PC-3 (cell line): ENCODE data around the gene MANSC4. TPM values are rescaled to one million over a fixed set of nuclear protein-coding genes. Genes with fewer than 3 reads are reported as not detected.
A peak's percentile ranks its signal among the peaks of the same experiment; 100 is the strongest.

ENCODE experiments used
- ATAC-seq: fragments of 200-7000 bp; cut with Tn5 transposase; 2 replicates; pipeline ENCODE4 v1.9.1; 2020; ENCODE audit warnings: mild to moderate bottlenecking, moderate library complexity
- BruUV-seq: library from RNA; stranded (reverse); fragments of 400-500 nt; replicated peaks from 2 replicates; lab custom pipeline; 2021; lab: Mats Ljungman, UMichigan
- CTCF ChIA-PET: fragments of 300-600 bp; sonication (Branson Sonifier 250); formaldehyde crosslinking; loops from one replicate; lab custom pipeline; 2022; ENCODE audit warnings: antibody characterized with exemption; lab: Charles Lee
- POLR2A ChIA-PET: fragments of 300-600 bp; sonication (Branson Sonifier 250); formaldehyde crosslinking; loops from one replicate; lab custom pipeline; 2022; ENCODE audit warnings: antibody characterized with exemption; ENCODE audit not compliant: unreplicated experiment; lab: Charles Lee
- DNase-seq: peaks from one replicate; pipeline ENCODE4 v3.0.0-alpha.2; 2015
- H2AFZ ChIP-seq: fragments of 300-600 bp; sonication (generic); 2 replicates; pipeline ENCODE4 v1.6.0; 2016; ENCODE audit warnings: antibody characterized with exemption, low read length
- H3F3A ChIP-seq: fragments of 300-600 bp; sonication (generic); one replicate; pipeline ENCODE4 v1.6.0; 2017; ENCODE audit warnings: antibody characterized with exemption, low read length, control low read depth, mild to moderate bottlenecking; ENCODE audit not compliant: unreplicated experiment
- H3K27ac ChIP-seq: fragments of 300-600 bp; sonication (generic); 2 replicates; pipeline ENCODE4 v1.5.1; 2016; ENCODE audit warnings: mild to moderate bottlenecking, low read length
- H3K27me3 ChIP-seq: fragments of 300-600 bp; sonication (generic); 2 replicates; pipeline ENCODE4 v1.6.1; 2016; ENCODE audit warnings: low read length, mixed read lengths
- H3K36me3 ChIP-seq: fragments of 300-600 bp; sonication (generic); 2 replicates; pipeline ENCODE4 v1.6.1; 2016; ENCODE audit warnings: low read depth, mixed run types, low read length, mixed read lengths
- H3K4me1 ChIP-seq: fragments of 300-600 bp; sonication (generic); 2 replicates; pipeline ENCODE4 v1.5.1; 2016; ENCODE audit warnings: low read length; ENCODE audit not compliant: insufficient read depth
- H3K4me2 ChIP-seq: fragments of 300-600 bp; sonication (generic); 2 replicates; pipeline ENCODE4 v1.6.0; 2016; ENCODE audit warnings: low read length
- H3K4me3 ChIP-seq: fragments of 300-600 bp; sonication (generic); 2 replicates; pipeline ENCODE4 v1.5.1; 2016; ENCODE audit warnings: mild to moderate bottlenecking, low read length, mixed read lengths
- H3K79me2 ChIP-seq: fragments of 300-600 bp; sonication (generic); 2 replicates; pipeline ENCODE4 v1.6.1; 2017; ENCODE audit warnings: low read length, mixed read lengths
- H3K9ac ChIP-seq: fragments of 300-600 bp; sonication (generic); 2 replicates; pipeline ENCODE4 v1.6.0; 2016; ENCODE audit warnings: mild to moderate bottlenecking, low read length
- H3K9me2 ChIP-seq: fragments of 300-600 bp; sonication (generic); replicated peaks from 2 replicates; pipeline ENCODE4 v1.6.1; 2016; ENCODE audit warnings: mixed run types, low read length, mixed read lengths
- H3K9me3 ChIP-seq: fragments of 300-600 bp; sonication (generic); 2 replicates; pipeline ENCODE4 v1.6.1; 2016; ENCODE audit warnings: low read length, mixed read lengths
- H4K20me1 ChIP-seq: fragments of 300-600 bp; sonication (generic); 2 replicates; pipeline ENCODE4 v1.6.1; 2016; ENCODE audit warnings: low read length, mixed read lengths
- CTCF ChIP-seq: fragments of 300-600 bp; sonication (generic); conservative IDR thresholded peaks from 2 replicates; pipeline ENCODE4 v1.5.1; 2017; ENCODE audit warnings: antibody characterized with exemption, low read depth, mild to moderate bottlenecking, low read length
- EZH2 ChIP-seq: fragments of 300-600 bp; sonication (generic); IDR thresholded peaks from one replicate; pipeline ENCODE4 v1.6.1; 2017; ENCODE audit warnings: antibody characterized with exemption, mild to moderate bottlenecking, low read length; ENCODE audit not compliant: unreplicated experiment
- EZH2phosphoT487 ChIP-seq: fragments of 300-600 bp; sonication (generic); IDR thresholded peaks from 2 replicates; pipeline ENCODE4 v1.6.1; 2018; ENCODE audit warnings: mild to moderate bottlenecking, antibody characterized with exemption, low read length, borderline replicate concordance
- intact Hi-C: fragments of 100-400 bp; cut with micrococcal nuclease; formaldehyde crosslinking; loops from 2 replicates; pipeline ENCODE4 v1.9.0; 2023
- total RNA-seq: library from RNA; depleted of rRNA; stranded (reverse); fragments of >200 nt; gene quantifications from 2 replicates; pipeline ENCODE4 v1.2.3, GENCODE V29; 2014

The MANSC4 gene
- total RNA-seq, 1 experiment from 2014 or later = 1.9 TPM

GRCh38 chr12:27779416-27779919, 568 bp downstream of the MANSC4 start:
- ChIA-PET POLR2A (interaction anchor here (0.6 to 1.4 kb wide), 3 partner anchors 35 to 206 kb away, joined by 4 to 8 read pairs (median 4); no protein-coding TSS in a partner anchor), CTCF (interaction anchor here (1.0 to 1.4 kb wide), 5 partner anchors 20 to 61 kb away, joined by 3 to 13 read pairs (median 4); no protein-coding TSS in a partner anchor)
- Histone ChIP-seq H3F3A (no peaks in the 10 kb centered on the region), H4K20me1 (no peaks in the 10 kb centered on the region), H3K4me3 (peak overlapping the region; percentile 78), H2AFZ (peak overlapping the region; percentile 87), H3K27me3 (no peaks in the 10 kb centered on the region), H3K9me2 (no peaks in the 10 kb centered on the region), H3K79me2 (peaks cover 59% of the 10 kb centered on the region), H3K4me1 (peaks cover 33% of the 10 kb centered on the region), H3K4me2 (peak overlapping the region; percentile 98), H3K9ac (peak overlapping the region; percentile 93), H3K36me3 (peaks cover 3% of the 10 kb centered on the region; the same call in 1 of the 2 replicates), H3K9me3 (no peaks in the 10 kb centered on the region), H3K27ac (peak overlapping the region; percentile 64)
- no peak for TF ChIP-seq CTCF
- no peak for TF ChIP-seq EZH2phosphoT487
- TF ChIP-seq EZH2 = no peak
- DNase-seq (no peak), ATAC-seq (peak; percentile 0; the same call in 1 of the 2 replicates)
- no TSS peak for BruUV-seq
- intact Hi-C loops = no loop called here

- Histone ChIP-seq H3K27ac (no peak overlapping the region), H2AFZ (no peak overlapping the region), H3K4me3 (no peak overlapping the region), H3K79me2 (peaks cover 47% of the 10 kb centered on the region), H3F3A (peaks cover 1% of the 10 kb centered on the region), H3K4me1 (peaks cover 39% of the 10 kb centered on the region), H3K9me3 (no peaks in the 10 kb centered on the region), H3K36me3 (peaks cover 1% of the 10 kb centered on the region; the same call in 1 of the 2 replicates), H3K4me2 (peak overlapping the region; percentile 98; the same call in 1 of the 2 replicates), H4K20me1 (no peaks in the 10 kb centered on the region), H3K9me2 (no peaks in the 10 kb centered on the region), H3K9ac (no peak overlapping the region), H3K27me3 (no peaks in the 10 kb centered on the region)
- intact Hi-C loops = no loop called here
- ATAC-seq = no peak
- TF ChIP-seq CTCF = no peak
- no peak for TF ChIP-seq EZH2
- no peak for TF ChIP-seq EZH2phosphoT487
- DNase-seq = no peak
- ChIA-PET POLR2A (interaction anchor here (0.6 kb wide), 1 partner anchor 77 kb away, joined by 3 read pairs; no protein-coding TSS in a partner anchor), CTCF (interaction anchor here (0.6 kb wide), 1 partner anchor 46 kb away, joined by 3 read pairs; no protein-coding TSS in a partner anchor)
- BruUV-seq = no TSS peak
Measured at GRCh38 chr12:27778206-27778605, 1.8 kb downstream of the MANSC4 start.

GRCh38 chr12:27777141-27777540, 2.9 kb downstream of the MANSC4 start:
- H3K4me1 ChIP-seq = peaks cover 40% of the 10 kb centered on the region
- peaks cover 36% of the 10 kb centered on the region for H3K79me2 ChIP-seq
- H3K4me3 ChIP-seq = no peak overlapping the region
- no peaks in the 10 kb centered on the region for H3K9me2 ChIP-seq
- ChIA-PET CTCF (no interaction called here), POLR2A (interaction anchor here (0.5 kb wide), 1 partner anchor 101 kb away, joined by 7 read pairs; no protein-coding TSS in a partner anchor)
- no peaks in the 10 kb centered on the region for H3K9me3 ChIP-seq
- no peaks in the 10 kb centered on the region; the same call in 1 of the 2 replicates for H3K36me3 ChIP-seq
- H3K9ac ChIP-seq = no peak overlapping the region
- H3F3A ChIP-seq = peaks cover 9% of the 10 kb centered on the region
- H3K27me3 ChIP-seq = no peaks in the 10 kb centered on the region
- H3K27ac ChIP-seq = no peak overlapping the region
- no peak overlapping the region for H3K4me2 ChIP-seq
- BruUV-seq = no TSS peak
- ATAC-seq = no peak
- no peak for TF ChIP-seq CTCF
- intact Hi-C loops = no loop called here
- H2AFZ ChIP-seq = no peak overlapping the region
- no peak for DNase-seq
- no peaks in the 10 kb centered on the region for H4K20me1 ChIP-seq
